Osteoblast (primary cell): ENCODE data around the gene CERS5. TPM values are rescaled to one million over a fixed set of nuclear protein-coding genes. Genes with fewer than 3 reads are reported as not detected.

Experiments
- DNase-seq: peaks from one replicate; pipeline ENCODE4 v3.0.0; 2011; ENCODE audit warnings: low spot score, mixed read lengths; ENCODE audit not compliant: insufficient read length; ENCODE audit errors: missing footprints
- H2AFZ ChIP-seq: 2 replicates; pipeline ENCODE4 v1.6.0; 2011; ENCODE audit warnings: mild to moderate bottlenecking, low read length
- H3K27ac ChIP-seq: 2 replicates; pipeline ENCODE4 v1.5.1; 2011; ENCODE audit warnings: mild to moderate bottlenecking, low read depth, low read length, moderate library complexity
- H3K27me3 ChIP-seq: 2 replicates; pipeline ENCODE4 v1.6.0; 2012; ENCODE audit warnings: mild to moderate bottlenecking, control low read depth, inconsistent platforms, low read length, moderate library complexity; ENCODE audit not compliant: insufficient read depth
- H3K36me3 ChIP-seq: 2 replicates; pipeline ENCODE4 v1.5.1; 2011; ENCODE audit warnings: mild to moderate bottlenecking, low read length, control low read depth, moderate library complexity; ENCODE audit not compliant: insufficient read depth
- H3K4me1 ChIP-seq: 2 replicates; pipeline ENCODE4 v1.5.1; 2011; ENCODE audit warnings: mild to moderate bottlenecking, low read length, control low read depth, moderate library complexity; ENCODE audit not compliant: insufficient read depth
- H3K4me2 ChIP-seq: 2 replicates; pipeline ENCODE4 v1.6.0; 2011; ENCODE audit warnings: mild to moderate bottlenecking, low read length; ENCODE audit not compliant: insufficient read depth
- H3K4me3 ChIP-seq: fragments of 200-600 bp; sonication (generic); 3 replicates; pipeline ENCODE4 v1.5.1; 2012; ENCODE audit warnings: mild to moderate bottlenecking, low read length, inconsistent platforms; ENCODE audit not compliant: insufficient read depth
- H3K79me2 ChIP-seq: 2 replicates; pipeline ENCODE4 v1.6.0; 2012; ENCODE audit warnings: mild to moderate bottlenecking, low read length, control low read depth, inconsistent platforms; ENCODE audit not compliant: insufficient read depth
- H3K9me3 ChIP-seq: 2 replicates; pipeline ENCODE4 v1.5.1; 2011; ENCODE audit warnings: low read depth, low read length, control low read depth
- H4K20me1 ChIP-seq: 2 replicates; pipeline ENCODE4 v1.6.0; 2012; ENCODE audit warnings: mild to moderate bottlenecking, low read length, control low read depth; ENCODE audit not compliant: insufficient read depth
- CTCF ChIP-seq: IDR thresholded peaks from 2 replicates; pipeline ENCODE4 v1.5.1; 2011; ENCODE audit warnings: mild to moderate bottlenecking, low read depth, low read length, moderate library complexity; ENCODE audit errors: extremely low read depth
- total RNA-seq: library from RNA; depleted of rRNA; stranded (reverse); fragments of >200 nt; gene quantifications from 2 replicates; pipeline ENCODE4 v1.2.3, GENCODE V29; 2012

Gene CERS5
- total RNA-seq, 1 donor: 33.7 TPM

GRCh38 chr12:50111693-50112455 is 55.3 kb downstream of the CERS5 start, which contains the start of gene COX14:
COX14 (plus strand) TSS chr12:50112236; CDS start chr12:50120044, 7,808 bp downstream.
- peaks cover 3% of the 10 kb centered on the region for H3K36me3 ChIP-seq
- H3K4me2 ChIP-seq: peak within 1 kb of the TSS; percentile 89
- H4K20me1 ChIP-seq: peaks cover 8% of the 10 kb centered on the region
- H3K27ac ChIP-seq: peak within 1 kb of the TSS; percentile 95
- H3K4me3 ChIP-seq: peak within 1 kb of the TSS; percentile 77
- H3K79me2 ChIP-seq: peaks cover 41% of the 10 kb centered on the region
- peak; percentile 99 for DNase-seq
- H2AFZ ChIP-seq: peak within 1 kb of the TSS; percentile 85
- H3K4me1 ChIP-seq: peaks cover 23% of the 10 kb centered on the region
- TF ChIP-seq CTCF: peak; percentile 93
- H3K9me3 ChIP-seq: no peaks in the 10 kb centered on the region
- no peaks in the 10 kb centered on the region for H3K27me3 ChIP-seq

- Histone ChIP-seq H3K27ac (peak overlapping the region; percentile 70), H3K79me2 (peaks cover 36% of the 10 kb centered on the region), H2AFZ (peak overlapping the region; percentile 80), H3K4me3 (peak overlapping the region; percentile 59), H3K9me3 (no peaks in the 10 kb centered on the region), H3K4me2 (peak overlapping the region; percentile 70), H3K36me3 (peaks cover 3% of the 10 kb centered on the region), H3K4me1 (peaks cover 23% of the 10 kb centered on the region), H4K20me1 (peaks cover 5% of the 10 kb centered on the region), H3K27me3 (no peaks in the 10 kb centered on the region)
- DNase-seq: no peak
- TF ChIP-seq CTCF: no peak
These were observed 55.8 kb downstream of the CERS5 start for GRCh38 chr12:50111395-50111692.

GRCh38 chr12:50110762-50111351 is 56.3 kb downstream of the CERS5 start:
- TF ChIP-seq CTCF: no peak
- DNase-seq: peak; percentile 90
- peak overlapping the region; percentile 70 for H3K27ac ChIP-seq

GRCh38 chr12:50110127-50110761 is 56.9 kb downstream of the CERS5 start:
- Histone ChIP-seq H3K79me2 (peaks cover 25% of the 10 kb centered on the region), H3K27ac (peak overlapping the region; percentile 70), H3K4me3 (peak overlapping the region; percentile 30), H3K4me2 (peak overlapping the region; percentile 70), H2AFZ (peak overlapping the region; percentile 80), H3K36me3 (no peaks in the 10 kb centered on the region), H3K9me3 (no peaks in the 10 kb centered on the region), H4K20me1 (peaks cover 3% of the 10 kb centered on the region), H3K4me1 (peaks cover 23% of the 10 kb centered on the region), H3K27me3 (no peaks in the 10 kb centered on the region)
- peak; percentile 73 for DNase-seq
- no peak for TF ChIP-seq CTCF

More at GRCh38 chr12:50110762-50111351, 56.3 kb downstream of the CERS5 start:
- Histone ChIP-seq H3K9me3 (no peaks in the 10 kb centered on the region), H3K4me2 (peak overlapping the region; percentile 70), H3K4me1 (peaks cover 23% of the 10 kb centered on the region), H3K36me3 (peaks cover 3% of the 10 kb centered on the region), H3K79me2 (peaks cover 31% of the 10 kb centered on the region), H2AFZ (peak overlapping the region; percentile 80), H3K4me3 (peak overlapping the region; percentile 30), H4K20me1 (peaks cover 3% of the 10 kb centered on the region), H3K27me3 (no peaks in the 10 kb centered on the region)
